ENCODE data around the gene STAB2. TPM values are rescaled to one million over a fixed set of nuclear protein-coding genes. Genes with fewer than 3 reads are reported as not detected.

Gene STAB2
- total RNA-seq, 2 donors from 2014 or later: not detected

DNA sequence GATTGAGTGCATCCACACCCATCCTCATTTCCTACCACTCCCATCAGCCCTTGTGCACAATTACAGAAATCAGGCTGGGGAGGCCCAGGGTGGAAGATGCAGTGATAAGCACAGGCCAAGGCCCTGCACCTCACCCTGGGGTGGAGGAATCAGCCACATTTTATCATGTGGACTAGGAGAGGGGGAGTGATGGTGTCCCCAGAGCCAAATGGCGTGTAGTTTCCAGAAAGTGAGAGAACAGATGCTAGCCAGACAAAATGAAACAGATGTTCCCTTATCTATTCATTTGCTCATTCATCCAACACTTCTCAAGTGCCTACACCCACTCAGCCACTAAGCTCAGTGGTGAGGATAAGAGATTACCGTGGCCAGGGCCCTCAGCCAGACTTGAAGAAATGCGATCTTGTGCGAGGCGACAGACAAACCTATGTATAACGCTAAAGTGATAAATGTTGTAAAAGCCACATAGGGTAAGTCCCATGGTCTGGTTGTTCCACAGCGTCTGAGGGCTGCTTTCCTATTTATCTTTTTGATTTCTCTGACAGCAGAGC is 93.6 kb downstream of the STAB2 start:
- no peaks in the 10 kb centered on the region for H3K4me1 Mint-ChIP-seq
- Histone ChIP-seq H3K9me3 (ENCODE audit: control insufficient read depth, low read length) (no peaks in the 10 kb centered on the region), H3K27me3 (ENCODE audit: control insufficient read depth, insufficient read depth, low read length, poor library complexity, severe bottlenecking) (no peaks in the 10 kb centered on the region), H3K27ac (ENCODE audit: low read depth, low read length) (no peak overlapping the region), H3K4me3 (ENCODE audit: low read length) (no peak overlapping the region), H3K4me1 (ENCODE audit: control insufficient read depth, insufficient read depth, low read length) (no peaks in the 10 kb centered on the region), H3K9ac (ENCODE audit: extremely low read depth, low read length, poor library complexity, severe bottlenecking) (no peak overlapping the region), H3K36me3 (ENCODE audit: control insufficient read depth, insufficient read depth, low read length) (no peaks in the 10 kb centered on the region)
- H3K27ac Mint-ChIP-seq: no peak overlapping the region
- no peaks in the 10 kb centered on the region for H3K9me3 Mint-ChIP-seq
- no peaks in the 10 kb centered on the region for H3K27me3 Mint-ChIP-seq (ENCODE audit: insufficient read depth)
- WGBS, 2 experiments (ENCODE audit: insufficient coverage in 1 of 2, insufficient read length in 1 of 2): 90 to 100% methylated on average over 1 to 7 of the region's 7 CpGs
- no peak overlapping the region for H3K4me3 Mint-ChIP-seq
- TF ChIP-seq, protein P1, sequence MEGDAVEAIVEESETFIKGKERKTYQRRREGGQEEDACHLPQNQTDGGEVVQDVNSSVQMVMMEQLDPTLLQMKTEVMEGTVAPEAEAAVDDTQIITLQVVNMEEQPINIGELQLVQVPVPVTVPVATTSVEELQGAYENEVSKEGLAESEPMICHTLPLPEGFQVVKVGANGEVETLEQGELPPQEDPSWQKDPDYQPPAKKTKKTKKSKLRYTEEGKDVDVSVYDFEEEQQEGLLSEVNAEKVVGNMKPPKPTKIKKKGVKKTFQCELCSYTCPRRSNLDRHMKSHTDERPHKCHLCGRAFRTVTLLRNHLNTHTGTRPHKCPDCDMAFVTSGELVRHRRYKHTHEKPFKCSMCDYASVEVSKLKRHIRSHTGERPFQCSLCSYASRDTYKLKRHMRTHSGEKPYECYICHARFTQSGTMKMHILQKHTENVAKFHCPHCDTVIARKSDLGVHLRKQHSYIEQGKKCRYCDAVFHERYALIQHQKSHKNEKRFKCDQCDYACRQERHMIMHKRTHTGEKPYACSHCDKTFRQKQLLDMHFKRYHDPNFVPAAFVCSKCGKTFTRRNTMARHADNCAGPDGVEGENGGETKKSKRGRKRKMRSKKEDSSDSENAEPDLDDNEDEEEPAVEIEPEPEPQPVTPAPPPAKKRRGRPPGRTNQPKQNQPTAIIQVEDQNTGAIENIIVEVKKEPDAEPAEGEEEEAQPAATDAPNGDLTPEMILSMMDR (conservative IDR thresholded peaks at IDR 0.05): no peak
- DNase-seq: no peak
- H3K36me3 Mint-ChIP-seq (ENCODE audit: low read depth): no peaks in the 10 kb centered on the region

- Mint-ChIP-seq H3K9me3 (no peaks in the 10 kb centered on the region), H3K4me3 (no peak overlapping the region), H3K27me3 (ENCODE audit: insufficient read depth) (no peaks in the 10 kb centered on the region), H3K36me3 (ENCODE audit: low read depth) (no peaks in the 10 kb centered on the region), H3K4me1 (no peaks in the 10 kb centered on the region), H3K27ac (no peak overlapping the region)
- Histone ChIP-seq H3K36me3 (ENCODE audit: control insufficient read depth, insufficient read depth, low read length) (no peaks in the 10 kb centered on the region), H3K4me1 (ENCODE audit: control insufficient read depth, insufficient read depth, low read length) (no peaks in the 10 kb centered on the region), H3K27me3 (ENCODE audit: control insufficient read depth, insufficient read depth, low read length, poor library complexity, severe bottlenecking) (no peaks in the 10 kb centered on the region), H3K4me3 (ENCODE audit: low read length) (no peak overlapping the region), H3K27ac (ENCODE audit: low read depth, low read length) (no peak overlapping the region), H3K9me3 (ENCODE audit: control insufficient read depth, low read length) (no peaks in the 10 kb centered on the region), H3K9ac (ENCODE audit: extremely low read depth, low read length, poor library complexity, severe bottlenecking) (no peak overlapping the region)
- 88 to 91% methylated on average over 3 to 6 of the region's 6 CpGs for WGBS, 2 experiments (ENCODE audit: insufficient coverage in 1 of 2, insufficient read length in 1 of 2)
- TF ChIP-seq, protein P1 (conservative IDR thresholded peaks at IDR 0.05): no peak
- no peak for DNase-seq
Observed at GRCh38 chr12:103686026-103686425, 99.0 kb downstream of the STAB2 start.

DNA sequence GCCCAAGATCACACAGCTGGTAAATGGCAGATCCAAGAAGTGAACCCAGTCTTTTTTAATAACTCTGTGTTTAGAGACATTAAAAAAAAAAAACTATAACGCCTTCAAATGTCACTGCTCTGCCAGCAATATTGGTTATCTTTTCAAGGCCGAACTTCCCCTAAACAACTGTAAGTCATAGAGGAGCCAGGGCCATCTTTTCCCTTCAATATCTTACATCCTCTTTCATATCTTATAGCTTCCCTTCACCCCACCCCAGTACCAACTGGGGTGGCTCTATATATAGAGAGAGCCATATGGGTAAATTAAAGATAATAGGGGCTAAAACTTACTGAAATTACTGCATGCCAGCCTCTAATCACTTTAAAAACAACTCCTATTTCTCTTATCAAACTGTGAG is 100.2 kb downstream of the STAB2 start:
- no peak overlapping the region for H3K27ac ChIP-seq (ENCODE audit: low read depth, low read length)
- H3K36me3 ChIP-seq (ENCODE audit: control insufficient read depth, insufficient read depth, low read length): no peaks in the 10 kb centered on the region
- H3K9me3 ChIP-seq (ENCODE audit: control insufficient read depth, low read length): no peaks in the 10 kb centered on the region
- Mint-ChIP-seq H3K27me3 (ENCODE audit: insufficient read depth) (no peaks in the 10 kb centered on the region), H3K9me3 (no peaks in the 10 kb centered on the region), H3K36me3 (ENCODE audit: low read depth) (no peaks in the 10 kb centered on the region), H3K27ac (no peak overlapping the region), H3K4me1 (no peaks in the 10 kb centered on the region), H3K4me3 (no peak overlapping the region)
- no peaks in the 10 kb centered on the region for H3K4me1 ChIP-seq (ENCODE audit: control insufficient read depth, insufficient read depth, low read length)
- TF ChIP-seq, protein P1 (conservative IDR thresholded peaks at IDR 0.05): no peak
- no peak for DNase-seq
- H3K9ac ChIP-seq (ENCODE audit: extremely low read depth, low read length, poor library complexity, severe bottlenecking): no peak overlapping the region
- no peak overlapping the region for H3K4me3 ChIP-seq (ENCODE audit: low read length)
- no peaks in the 10 kb centered on the region for H3K27me3 ChIP-seq (ENCODE audit: control insufficient read depth, insufficient read depth, low read length, poor library complexity, severe bottlenecking)
- 83 to 93% methylated on average over 1 to 2 of the region's 2 CpGs for WGBS, 2 experiments (ENCODE audit: insufficient coverage in 1 of 2, insufficient read length in 1 of 2)

Measured in endodermal cell (in vitro differentiated cells).